Measurements from ENCODE around the gene BUD13. TPM values are rescaled to one million over a fixed set of nuclear protein-coding genes. Genes with fewer than 3 reads are reported as not detected.

Gene BUD13
- total and polyA plus RNA-seq, 9 of the 15 experiments (the other 6 are each of a cell fraction or from before 2014, with no cell fraction given), result 9.5 to 34.1 (median 27.1) TPM

- Histone ChIP-seq H3K9me1 (ENCODE audit: control insufficient read depth, insufficient read depth, low read length) (no peaks in the 10 kb centered on the region), H3K4me3 (no peak overlapping the region), H3K4me2 (ENCODE audit: insufficient read depth, low read length) (no peak overlapping the region; the same call in 1 of the 2 replicates), H3K4me1 (replicated peaks in 1 of 2; ENCODE audit: control insufficient read depth in 2 of 2, insufficient read depth in 2 of 2, low read length in 2 of 2) (peaks cover 0 to under 1% of the 10 kb centered on the region in 2 experiments; a peak in 2 of 5 replicates), H3K36me3 (ENCODE audit: control insufficient read depth, insufficient read depth, low read length) (no peaks in the 10 kb centered on the region), H3K9ac (ENCODE audit: insufficient read depth in 1 of 2, low read depth in 2 of 2, low read length in 2 of 2) (no peak overlapping the region), H4K20me1 (replicated peaks; ENCODE audit: control insufficient read depth, insufficient read depth, low read length) (no peaks in the 10 kb centered on the region; the same call in 1 of the 2 replicates), H3K79me2 (ENCODE audit: control insufficient read depth, insufficient read depth, low read length) (no peaks in the 10 kb centered on the region), H2AFZ (ENCODE audit: low read depth, low read length) (no peak overlapping the region), H3K27me3 (ENCODE audit: control insufficient read depth in 2 of 2, insufficient read depth in 2 of 2, low read length in 2 of 2) (peaks cover 4 to 14% of the 10 kb centered on the region in 2 experiments; a peak in 4 of 5 replicates), H3K9me3 (replicated peaks; ENCODE audit: control insufficient read depth, insufficient read depth, low read depth, low read length) (no peaks in the 10 kb centered on the region), H3K27ac (ENCODE audit: extremely low read depth, low read depth, low read length) (no peak overlapping the region)
- TF ChIP-seq KLF6 (CRISPR knock-in tag; IDR thresholded peaks at IDR 0.05; ENCODE audit: borderline replicate concordance) (no peak), ZZZ3 (IDR thresholded peaks at IDR 0.05) (no peak), RFX5 (IDR thresholded peaks at IDR 0.05; ENCODE audit: low read depth, low read length) (no peak), ZNF57 (CRISPR knock-in tag; IDR thresholded peaks at IDR 0.05) (no peak), TCFL5 (CRISPR knock-in tag; conservative IDR thresholded peaks at IDR 0.05) (no peak), NR2C1 (IDR thresholded peaks at IDR 0.05) (no peak), NR2C1 (tag; IDR thresholded peaks at IDR 0.05) (no peak), SRF (CRISPR knock-in tag; IDR thresholded peaks at IDR 0.05) (no peak), POLR2G (IDR thresholded peaks at IDR 0.05; ENCODE audit: low read depth, low read length) (no peak), ELF2 (CRISPR knock-in tag; IDR thresholded peaks at IDR 0.05) (no peak)
- ATAC-seq (no peak; the same call in 2 of the 3 replicates), FAIRE-seq (no peak), DNase-seq (ENCODE audit: extremely low read depth in 1 of 4, low spot score in 3 of 4) (no peak)
- in situ Hi-C loops (cut with MboI), result no loop called here
- WGBS (ENCODE audit: insufficient coverage, low coverage, missing lambda C conversion rate), result 5% methylated on average over 14 of the region's 14 CpGs
- ChIA-PET CTCF (ENCODE audit: low intra/inter-chr PET ratio) (no interaction called here), POLR2A (no interaction called here)
- no TSS peak for BruUV-seq (replicated peaks)
- intact Hi-C loops (cut with micrococcal nuclease), result no loop called here
These were observed 35.7 kb upstream of the BUD13 start for GRCh38 chr11:116808262-116809175.
